Measurements from ENCODE around the gene PYGM. TPM values are rescaled to one million over a fixed set of nuclear protein-coding genes. Genes with fewer than 3 reads are reported as not detected.

The PYGM gene
- total and polyA plus RNA-seq, 2 experiments from 2014 or later, result 1.5 to 3.9 TPM

DNA sequence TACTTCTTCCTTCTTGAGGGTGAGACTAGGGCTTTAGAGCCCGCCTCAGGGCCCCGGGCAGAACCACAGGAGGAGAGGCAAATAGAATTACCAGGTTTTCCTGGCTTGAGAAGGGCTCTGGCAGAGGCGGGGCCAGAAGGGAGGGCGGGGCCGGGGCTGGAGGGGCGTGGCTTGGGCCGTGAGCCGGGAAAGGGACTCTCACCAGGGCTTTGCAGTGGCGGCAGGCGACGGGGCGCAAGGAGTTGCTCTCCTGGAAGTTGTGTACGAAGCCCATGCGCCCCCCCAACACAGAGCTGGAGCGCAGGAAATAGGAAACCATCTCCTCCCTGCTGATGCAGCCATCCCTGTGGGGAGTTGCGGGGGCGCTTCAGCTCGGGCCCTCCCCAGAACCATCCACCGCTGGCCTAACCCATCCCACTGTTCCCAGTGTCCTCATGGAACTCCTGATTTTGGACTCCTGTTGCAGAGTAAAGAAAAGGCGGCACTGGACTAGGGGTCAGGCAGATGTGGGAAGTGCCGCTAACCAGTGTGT, 29.9 kb downstream of the PYGM start:
- Histone ChIP-seq H3K9me2 (ENCODE audit: insufficient read depth) (no peaks in the 10 kb centered on the region), H2AFZ (peak overlapping the region; percentile 87), H3F3A (replicated peaks; ENCODE audit: low read depth) (peaks cover 14% of the 10 kb centered on the region), H3K4me1 (ENCODE audit: insufficient read depth) (peaks cover 46% of the 10 kb centered on the region), H3K4me2 (peak overlapping the region; percentile 84), H3K4me3 (peak overlapping the region; percentile 49), H3K27ac (ENCODE audit: low read depth) (peak overlapping the region; percentile 7; the same call in 1 of the 2 replicates), H3K79me2 (replicated peaks; ENCODE audit: insufficient read depth) (no peaks in the 10 kb centered on the region), H3K27me3 (ENCODE audit: insufficient read depth) (no peaks in the 10 kb centered on the region), H4K20me1 (replicated peaks; ENCODE audit: insufficient read depth) (no peaks in the 10 kb centered on the region), H3K36me3 (ENCODE audit: insufficient read depth) (no peaks in the 10 kb centered on the region)
- H3K4me1 Mint-ChIP-seq, result peaks cover 49% of the 10 kb centered on the region
- H3K27ac Mint-ChIP-seq, result 0 out of 2 replicates have a peak overlapping the region, but pooled peaks have one; percentile 78
- H3K27me3 Mint-ChIP-seq (ENCODE audit: insufficient read depth, low read depth, poor library complexity), result peaks cover 19% of the 10 kb centered on the region
- H3K9me3 Mint-ChIP-seq, result no peaks in the 10 kb centered on the region; the same call in 2 of the 3 replicates
- TF ChIP-seq CREB1 (CRISPR knock-in tag; IDR thresholded peaks at IDR 0.05; ENCODE audit: low read depth) (no peak), ZNF114 (CRISPR knock-in tag; IDR thresholded peaks at IDR 0.05) (no peak), JUNB (IDR thresholded peaks at IDR 0.05; ENCODE audit: unreplicated experiment) (no peak), EZH2 (IDR thresholded peaks at IDR 0.05; ENCODE audit: low read depth, unreplicated experiment) (no peak), EZH2phosphoT487 (IDR thresholded peaks at IDR 0.05; ENCODE audit: unreplicated experiment) (no peak), POLR2AphosphoS5 (IDR thresholded peaks at IDR 0.05; ENCODE audit: low read depth) (peak; percentile 56; the same call in 1 of the 2 replicates), STAT1 (IDR thresholded peaks at IDR 0.05; ENCODE audit: unreplicated experiment) (no peak)
- TF ChIP-seq, protein P1, sequence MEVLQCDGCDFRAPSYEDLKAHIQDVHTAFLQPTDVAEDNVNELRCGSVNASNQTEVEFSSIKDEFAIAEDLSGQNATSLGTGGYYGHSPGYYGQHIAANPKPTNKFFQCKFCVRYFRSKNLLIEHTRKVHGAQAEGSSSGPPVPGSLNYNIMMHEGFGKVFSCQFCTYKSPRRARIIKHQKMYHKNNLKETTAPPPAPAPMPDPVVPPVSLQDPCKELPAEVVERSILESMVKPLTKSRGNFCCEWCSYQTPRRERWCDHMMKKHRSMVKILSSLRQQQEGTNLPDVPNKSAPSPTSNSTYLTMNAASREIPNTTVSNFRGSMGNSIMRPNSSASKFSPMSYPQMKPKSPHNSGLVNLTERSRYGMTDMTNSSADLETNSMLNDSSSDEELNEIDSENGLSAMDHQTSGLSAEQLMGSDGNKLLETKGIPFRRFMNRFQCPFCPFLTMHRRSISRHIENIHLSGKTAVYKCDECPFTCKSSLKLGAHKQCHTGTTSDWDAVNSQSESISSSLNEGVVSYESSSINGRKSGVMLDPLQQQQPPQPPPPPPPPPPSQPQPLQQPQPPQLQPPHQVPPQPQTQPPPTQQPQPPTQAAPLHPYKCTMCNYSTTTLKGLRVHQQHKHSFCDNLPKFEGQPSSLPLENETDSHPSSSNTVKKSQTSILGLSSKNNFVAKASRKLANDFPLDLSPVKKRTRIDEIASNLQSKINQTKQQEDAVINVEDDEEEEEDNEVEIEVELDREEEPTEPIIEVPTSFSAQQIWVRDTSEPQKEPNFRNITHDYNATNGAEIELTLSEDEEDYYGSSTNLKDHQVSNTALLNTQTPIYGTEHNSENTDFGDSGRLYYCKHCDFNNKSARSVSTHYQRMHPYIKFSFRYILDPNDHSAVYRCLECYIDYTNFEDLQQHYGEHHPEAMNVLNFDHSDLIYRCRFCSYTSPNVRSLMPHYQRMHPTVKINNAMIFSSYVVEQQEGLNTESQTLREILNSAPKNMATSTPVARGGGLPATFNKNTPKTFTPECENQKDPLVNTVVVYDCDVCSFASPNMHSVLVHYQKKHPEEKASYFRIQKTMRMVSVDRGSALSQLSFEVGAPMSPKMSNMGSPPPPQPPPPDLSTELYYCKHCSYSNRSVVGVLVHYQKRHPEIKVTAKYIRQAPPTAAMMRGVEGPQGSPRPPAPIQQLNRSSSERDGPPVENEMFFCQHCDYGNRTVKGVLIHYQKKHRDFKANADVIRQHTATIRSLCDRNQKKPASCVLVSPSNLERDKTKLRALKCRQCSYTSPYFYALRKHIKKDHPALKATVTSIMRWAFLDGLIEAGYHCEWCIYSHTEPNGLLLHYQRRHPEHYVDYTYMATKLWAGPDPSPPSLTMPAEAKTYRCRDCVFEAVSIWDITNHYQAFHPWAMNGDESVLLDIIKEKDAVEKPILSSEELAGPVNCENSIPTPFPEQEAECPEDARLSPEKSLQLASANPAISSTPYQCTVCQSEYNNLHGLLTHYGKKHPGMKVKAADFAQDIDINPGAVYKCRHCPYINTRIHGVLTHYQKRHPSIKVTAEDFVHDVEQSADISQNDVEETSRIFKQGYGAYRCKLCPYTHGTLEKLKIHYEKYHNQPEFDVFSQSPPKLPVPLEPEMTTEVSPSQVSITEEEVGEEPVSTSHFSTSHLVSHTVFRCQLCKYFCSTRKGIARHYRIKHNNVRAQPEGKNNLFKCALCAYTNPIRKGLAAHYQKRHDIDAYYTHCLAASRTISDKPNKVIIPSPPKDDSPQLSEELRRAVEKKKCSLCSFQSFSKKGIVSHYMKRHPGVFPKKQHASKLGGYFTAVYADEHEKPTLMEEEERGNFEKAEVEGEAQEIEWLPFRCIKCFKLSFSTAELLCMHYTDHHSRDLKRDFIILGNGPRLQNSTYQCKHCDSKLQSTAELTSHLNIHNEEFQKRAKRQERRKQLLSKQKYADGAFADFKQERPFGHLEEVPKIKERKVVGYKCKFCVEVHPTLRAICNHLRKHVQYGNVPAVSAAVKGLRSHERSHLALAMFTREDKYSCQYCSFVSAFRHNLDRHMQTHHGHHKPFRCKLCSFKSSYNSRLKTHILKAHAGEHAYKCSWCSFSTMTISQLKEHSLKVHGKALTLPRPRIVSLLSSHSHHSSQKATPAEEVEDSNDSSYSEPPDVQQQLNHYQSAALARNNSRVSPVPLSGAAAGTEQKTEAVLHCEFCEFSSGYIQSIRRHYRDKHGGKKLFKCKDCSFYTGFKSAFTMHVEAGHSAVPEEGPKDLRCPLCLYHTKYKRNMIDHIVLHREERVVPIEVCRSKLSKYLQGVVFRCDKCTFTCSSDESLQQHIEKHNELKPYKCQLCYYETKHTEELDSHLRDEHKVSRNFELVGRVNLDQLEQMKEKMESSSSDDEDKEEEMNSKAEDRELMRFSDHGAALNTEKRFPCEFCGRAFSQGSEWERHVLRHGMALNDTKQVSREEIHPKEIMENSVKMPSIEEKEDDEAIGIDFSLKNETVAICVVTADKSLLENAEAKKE (CRISPR knock-in tag; IDR thresholded peaks at IDR 0.05), result no peak
- TF ChIP-seq, protein P2, sequence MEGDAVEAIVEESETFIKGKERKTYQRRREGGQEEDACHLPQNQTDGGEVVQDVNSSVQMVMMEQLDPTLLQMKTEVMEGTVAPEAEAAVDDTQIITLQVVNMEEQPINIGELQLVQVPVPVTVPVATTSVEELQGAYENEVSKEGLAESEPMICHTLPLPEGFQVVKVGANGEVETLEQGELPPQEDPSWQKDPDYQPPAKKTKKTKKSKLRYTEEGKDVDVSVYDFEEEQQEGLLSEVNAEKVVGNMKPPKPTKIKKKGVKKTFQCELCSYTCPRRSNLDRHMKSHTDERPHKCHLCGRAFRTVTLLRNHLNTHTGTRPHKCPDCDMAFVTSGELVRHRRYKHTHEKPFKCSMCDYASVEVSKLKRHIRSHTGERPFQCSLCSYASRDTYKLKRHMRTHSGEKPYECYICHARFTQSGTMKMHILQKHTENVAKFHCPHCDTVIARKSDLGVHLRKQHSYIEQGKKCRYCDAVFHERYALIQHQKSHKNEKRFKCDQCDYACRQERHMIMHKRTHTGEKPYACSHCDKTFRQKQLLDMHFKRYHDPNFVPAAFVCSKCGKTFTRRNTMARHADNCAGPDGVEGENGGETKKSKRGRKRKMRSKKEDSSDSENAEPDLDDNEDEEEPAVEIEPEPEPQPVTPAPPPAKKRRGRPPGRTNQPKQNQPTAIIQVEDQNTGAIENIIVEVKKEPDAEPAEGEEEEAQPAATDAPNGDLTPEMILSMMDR (conservative IDR thresholded peaks at IDR 0.05; ENCODE audit: low read depth in 2 of 2), result no peak
- peak; percentile 89 for DNase-seq (ENCODE audit: low spot score)
- peaks cover 41% of the 10 kb centered on the region for H3K36me3 Mint-ChIP-seq (ENCODE audit: low read depth)
- ATAC-seq, result peak; percentile 85
- peak overlapping the region; percentile 61 for H3K4me3 Mint-ChIP-seq

Measured in GM23338 (cell line).